Measurements from ENCODE around the gene BMP2. TPM values are rescaled to one million over a fixed set of nuclear protein-coding genes. Genes with fewer than 3 reads are reported as not detected.

Gene BMP2
- 1 to 10 TPM; 1.6 to 5.6 (median 2.3) TPM for total RNA-seq
- polyA plus RNA-seq = 1 to 10 TPM in 2 of 3 donors, under 1 TPM in 1; 0.80 to 1.9 (median 1.0) TPM
- long read RNA-seq, donor 1 = 0 reads
- long read RNA-seq, donor 2 = 0 reads
- long read RNA-seq, donor 3 = 0 reads
- long read RNA-seq, donor 4 = 0 reads
- long read RNA-seq, donor 5, transcript BMP2-201 (3 exons, 3,601 nt) = major isoform, 7 of 8 reads
- long read RNA-seq, donor 5, partial matches to known transcripts = 0 of 8 reads
- long read RNA-seq, donor 5, other reads (novel, unspliced or antisense) = 1 of 8 reads
- long read RNA-seq, donor 6 = 0 reads
- long read RNA-seq, donor 7 = 0 reads
- long read RNA-seq, donor 8, partial matches to known transcripts = 0 of 2 reads
- long read RNA-seq, donor 8, other reads (novel, unspliced or antisense) = 0 of 2 reads
- long read RNA-seq, donor 9 = 0 reads
- long read RNA-seq, donor 10 = 0 reads

DNA sequence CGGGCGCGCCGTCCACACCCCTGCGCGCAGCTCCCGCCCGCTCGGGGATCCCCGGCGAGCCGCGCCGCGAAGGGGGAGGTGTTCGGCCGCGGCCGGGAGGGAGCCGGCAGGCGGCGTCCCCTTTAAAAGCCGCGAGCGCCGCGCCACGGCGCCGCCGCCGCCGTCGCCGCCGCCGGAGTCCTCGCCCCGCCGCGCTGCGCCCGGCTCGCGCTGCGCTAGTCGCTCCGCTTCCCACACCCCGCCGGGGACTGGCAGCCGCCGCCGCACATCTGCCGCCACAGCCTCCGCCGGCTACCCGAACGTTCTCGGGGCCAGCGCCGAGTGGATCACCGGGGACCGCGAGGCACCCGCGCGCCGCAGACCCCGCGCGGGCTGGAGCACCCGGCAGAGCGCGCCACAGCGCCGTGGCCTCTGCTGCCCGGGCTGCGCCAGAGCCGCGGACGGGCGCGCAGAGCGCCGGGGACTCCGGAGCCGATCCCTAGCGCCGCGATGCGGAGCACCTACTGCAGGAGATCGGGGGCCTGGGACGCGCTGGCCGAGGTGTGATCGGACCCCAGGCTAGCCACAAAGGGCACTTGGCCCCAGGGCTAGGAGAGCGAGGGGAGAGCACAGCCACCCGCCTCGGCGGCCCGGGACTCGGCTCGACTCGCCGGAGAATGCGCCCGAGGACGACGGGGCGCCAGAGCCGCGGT, at the start of gene BMP2:
BMP2 (plus strand) TSS at position 151 of the 692 bp plus-strand sequence. CDS start 2,441 bp downstream, outside the sequence.
- Histone ChIP-seq H3K27ac (peak within 1 kb of the TSS in 3 of 5 donors; percentile 26 to 77 (median 41)), H3K9me3 (replicated peaks in 1 of 3) (no peaks in the 10 kb centered on the region), H3K27me3 (peaks cover 8% of the 10 kb centered on the region), H3K4me3 (peak within 1 kb of the TSS in 3 of 4 donors; percentile 4 to 56 (median 55)), H3K4me1 (replicated peaks in 1 of 2) (peaks cover 0 to 10% of the 10 kb centered on the region in 2 donors), H3K36me3 (replicated peaks in 1 of 2) (no peaks in the 10 kb centered on the region)
- 0 to 2% (median 1%) methylated on average over 33 to 112 of the region's 112 CpGs; no CpG with 5 or more reads in 1 of the 4 donors for WGBS, 4 donors
- peak in 6 of 7 donors; percentile 19 to 48 (median 27) for DNase-seq
- intact Hi-C loops (cut with DNase I) = loop anchor here in 1 of 2 donors (10.0 kb wide), 1 partner anchor 133 kb away; no protein-coding TSS in a partner anchor
- TF ChIP-seq POLR2A (IDR thresholded peaks at IDR 0.05) = no peak
- TF ChIP-seq, protein P1, sequence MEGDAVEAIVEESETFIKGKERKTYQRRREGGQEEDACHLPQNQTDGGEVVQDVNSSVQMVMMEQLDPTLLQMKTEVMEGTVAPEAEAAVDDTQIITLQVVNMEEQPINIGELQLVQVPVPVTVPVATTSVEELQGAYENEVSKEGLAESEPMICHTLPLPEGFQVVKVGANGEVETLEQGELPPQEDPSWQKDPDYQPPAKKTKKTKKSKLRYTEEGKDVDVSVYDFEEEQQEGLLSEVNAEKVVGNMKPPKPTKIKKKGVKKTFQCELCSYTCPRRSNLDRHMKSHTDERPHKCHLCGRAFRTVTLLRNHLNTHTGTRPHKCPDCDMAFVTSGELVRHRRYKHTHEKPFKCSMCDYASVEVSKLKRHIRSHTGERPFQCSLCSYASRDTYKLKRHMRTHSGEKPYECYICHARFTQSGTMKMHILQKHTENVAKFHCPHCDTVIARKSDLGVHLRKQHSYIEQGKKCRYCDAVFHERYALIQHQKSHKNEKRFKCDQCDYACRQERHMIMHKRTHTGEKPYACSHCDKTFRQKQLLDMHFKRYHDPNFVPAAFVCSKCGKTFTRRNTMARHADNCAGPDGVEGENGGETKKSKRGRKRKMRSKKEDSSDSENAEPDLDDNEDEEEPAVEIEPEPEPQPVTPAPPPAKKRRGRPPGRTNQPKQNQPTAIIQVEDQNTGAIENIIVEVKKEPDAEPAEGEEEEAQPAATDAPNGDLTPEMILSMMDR (IDR thresholded peaks at IDR 0.05) = no peak

DNA sequence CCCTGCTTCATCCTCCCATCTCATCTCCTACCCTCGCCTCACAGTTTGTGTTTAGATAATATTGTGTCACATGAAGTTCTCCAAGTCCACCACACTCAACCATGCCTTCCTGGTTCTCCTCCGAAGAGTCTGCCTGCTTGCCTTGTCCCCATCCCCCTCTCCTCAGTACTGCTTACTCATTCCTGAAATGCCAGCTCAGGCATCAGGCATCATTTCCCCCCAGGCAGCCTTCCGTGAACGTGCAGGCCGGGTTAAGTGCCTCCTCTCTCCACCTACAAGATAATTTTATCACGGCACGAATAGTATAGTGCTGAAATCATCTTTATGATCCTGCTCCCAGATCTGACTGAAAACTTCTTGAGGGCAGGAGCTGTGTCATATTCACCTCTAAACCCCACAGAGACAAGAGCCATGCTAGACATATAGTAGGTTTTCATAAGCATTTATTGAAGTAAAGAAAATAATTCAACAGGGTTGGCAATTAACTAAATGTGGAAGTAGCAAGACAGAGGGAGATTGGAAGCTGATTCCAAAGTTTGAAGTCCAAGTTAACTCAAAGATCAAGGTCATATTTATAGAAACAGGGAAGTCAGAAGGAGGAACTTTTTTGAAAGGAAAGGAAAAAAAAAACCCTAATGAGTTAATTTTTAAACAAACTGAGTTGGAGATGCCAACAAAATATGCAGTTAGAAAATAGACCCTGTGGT, 48.7 kb upstream of the BMP2 start:
- WGBS, 4 donors = 68 to 77% (median 74%) methylated on average over 7 of the region's 7 CpGs

DNA sequence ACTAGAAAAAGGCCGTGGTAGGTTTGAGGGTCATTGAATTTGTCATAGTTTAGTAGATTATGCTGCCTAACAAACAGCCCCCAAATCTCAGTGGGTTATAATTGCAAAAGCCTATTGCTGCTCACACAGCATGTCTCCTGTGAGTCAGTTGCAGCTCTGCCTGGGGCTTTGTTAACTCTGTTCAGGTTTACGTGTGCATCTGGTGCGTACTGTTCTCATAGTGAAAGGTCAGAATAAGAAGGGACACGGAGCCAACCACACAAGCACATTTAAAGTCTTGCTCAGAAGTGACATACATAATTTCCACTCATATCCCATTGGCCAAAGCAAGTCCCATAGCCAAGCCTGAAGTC, 48.1 kb upstream of the BMP2 start:
- H3K4me3 ChIP-seq = no peak overlapping the region
- H3K4me1 ChIP-seq (replicated peaks in 1 of 2) = peaks cover 0 to 3% of the 10 kb centered on the region in 2 donors
- WGBS, 4 donors = 60 to 86% (median 85%) methylated on average over 4 of the region's 4 CpGs
- no peak for DNase-seq
- no peak overlapping the region for H3K27ac ChIP-seq
- no peaks in the 10 kb centered on the region for H3K9me3 ChIP-seq (replicated peaks in 1 of 3)
- TF ChIP-seq, protein P1 (IDR thresholded peaks at IDR 0.05) = no peak
- TF ChIP-seq POLR2A (IDR thresholded peaks at IDR 0.05) = no peak
- H3K36me3 ChIP-seq (replicated peaks in 1 of 2) = no peaks in the 10 kb centered on the region
- H3K27me3 ChIP-seq = no peaks in the 10 kb centered on the region
- intact Hi-C loops (cut with DNase I) = no loop called here

More for the DNA sequence above, 48.7 kb upstream of the BMP2 start:
- TF ChIP-seq, protein P1 (IDR thresholded peaks at IDR 0.05) = no peak
- TF ChIP-seq POLR2A (IDR thresholded peaks at IDR 0.05) = no peak
- intact Hi-C loops (cut with DNase I) = no loop called here
- Histone ChIP-seq H3K36me3 (replicated peaks in 1 of 2) (no peaks in the 10 kb centered on the region), H3K27me3 (no peaks in the 10 kb centered on the region), H3K9me3 (replicated peaks in 1 of 3) (no peaks in the 10 kb centered on the region), H3K4me1 (replicated peaks in 1 of 2) (peaks cover 0 to 3% of the 10 kb centered on the region in 2 donors), H3K27ac (no peak overlapping the region), H3K4me3 (no peak overlapping the region)
- DNase-seq = peak in 1 of 7 donors; percentile 10

DNA sequence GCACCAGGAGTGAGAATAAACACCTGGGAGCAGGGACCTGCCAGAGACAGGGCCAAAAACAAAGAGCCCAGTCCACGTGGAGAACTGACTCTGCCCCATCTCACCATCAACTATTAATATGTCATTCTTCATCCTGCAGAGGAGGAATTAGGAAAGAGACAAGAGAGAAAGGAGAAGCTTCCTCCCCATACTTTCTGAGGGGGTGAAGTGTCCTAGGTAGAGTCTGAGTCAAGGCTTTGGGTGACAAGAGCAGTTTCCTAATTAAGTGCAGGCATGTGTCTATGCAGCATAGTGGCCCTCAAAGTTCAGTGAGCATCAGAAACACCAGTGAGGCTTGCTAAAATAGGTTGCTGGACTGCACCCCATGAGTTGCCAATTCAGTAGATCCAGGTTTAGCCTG, 40.7 kb upstream of the BMP2 start:
- no peaks in the 10 kb centered on the region for H3K27me3 ChIP-seq
- no peaks in the 10 kb centered on the region for H3K36me3 ChIP-seq (replicated peaks in 1 of 2)
- TF ChIP-seq, protein P1 (IDR thresholded peaks at IDR 0.05) = no peak
- TF ChIP-seq POLR2A (IDR thresholded peaks at IDR 0.05) = no peak
- H3K4me1 ChIP-seq (replicated peaks in 1 of 2) = no peaks in the 10 kb centered on the region
- WGBS, 4 donors = 44 to 62% (median 51%) methylated on average over 1 of the region's 1 CpG
- DNase-seq = no peak
- no peak overlapping the region for H3K27ac ChIP-seq
- no peaks in the 10 kb centered on the region for H3K9me3 ChIP-seq (replicated peaks in 1 of 3)
- H3K4me3 ChIP-seq = no peak overlapping the region
- intact Hi-C loops (cut with DNase I) = no loop called here

All from adrenal gland (tissue), 19 donors.